Subcutaneous preadipocyte (primary cell): Measurements from ENCODE around the gene ARMC5. TPM values are rescaled to one million over a fixed set of nuclear protein-coding genes. Genes with fewer than 3 reads are reported as not detected.

Experiments
- total RNA-seq: library from RNA; depleted of rRNA; stranded (reverse); fragments of >200 nt; gene quantifications from 2 replicates; pipeline ENCODE4 v1.2.3, GENCODE V29; 2012

The ARMC5 gene, protein sequence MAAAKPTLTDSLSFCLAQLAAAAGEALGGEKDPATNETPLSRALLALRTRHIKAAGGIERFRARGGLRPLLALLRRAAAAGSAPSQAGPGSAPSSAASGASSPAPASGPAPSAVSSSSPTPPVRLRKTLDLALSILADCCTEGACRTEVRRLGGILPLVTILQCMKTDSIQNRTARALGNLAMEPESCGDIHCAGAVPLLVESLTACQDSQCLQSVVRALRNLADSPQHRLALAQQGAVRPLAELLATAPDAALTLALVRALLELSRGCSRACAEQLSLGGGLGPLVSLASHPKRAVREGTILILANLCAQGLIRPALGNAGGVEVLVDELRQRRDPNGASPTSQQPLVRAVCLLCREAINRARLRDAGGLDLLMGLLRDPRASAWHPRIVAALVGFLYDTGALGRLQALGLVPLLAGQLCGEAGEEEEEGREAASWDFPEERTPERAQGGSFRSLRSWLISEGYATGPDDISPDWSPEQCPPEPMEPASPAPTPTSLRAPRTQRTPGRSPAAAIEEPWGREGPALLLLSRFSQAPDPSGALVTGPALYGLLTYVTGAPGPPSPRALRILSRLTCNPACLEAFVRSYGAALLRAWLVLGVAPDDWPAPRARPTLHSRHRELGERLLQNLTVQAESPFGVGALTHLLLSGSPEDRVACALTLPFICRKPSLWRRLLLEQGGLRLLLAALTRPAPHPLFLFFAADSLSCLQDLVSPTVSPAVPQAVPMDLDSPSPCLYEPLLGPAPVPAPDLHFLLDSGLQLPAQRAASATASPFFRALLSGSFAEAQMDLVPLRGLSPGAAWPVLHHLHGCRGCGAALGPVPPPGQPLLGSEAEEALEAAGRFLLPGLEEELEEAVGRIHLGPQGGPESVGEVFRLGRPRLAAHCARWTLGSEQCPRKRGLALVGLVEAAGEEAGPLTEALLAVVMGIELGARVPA
- total RNA-seq, result 8.1 and 9.0 TPM in 2 replicates

DNA sequence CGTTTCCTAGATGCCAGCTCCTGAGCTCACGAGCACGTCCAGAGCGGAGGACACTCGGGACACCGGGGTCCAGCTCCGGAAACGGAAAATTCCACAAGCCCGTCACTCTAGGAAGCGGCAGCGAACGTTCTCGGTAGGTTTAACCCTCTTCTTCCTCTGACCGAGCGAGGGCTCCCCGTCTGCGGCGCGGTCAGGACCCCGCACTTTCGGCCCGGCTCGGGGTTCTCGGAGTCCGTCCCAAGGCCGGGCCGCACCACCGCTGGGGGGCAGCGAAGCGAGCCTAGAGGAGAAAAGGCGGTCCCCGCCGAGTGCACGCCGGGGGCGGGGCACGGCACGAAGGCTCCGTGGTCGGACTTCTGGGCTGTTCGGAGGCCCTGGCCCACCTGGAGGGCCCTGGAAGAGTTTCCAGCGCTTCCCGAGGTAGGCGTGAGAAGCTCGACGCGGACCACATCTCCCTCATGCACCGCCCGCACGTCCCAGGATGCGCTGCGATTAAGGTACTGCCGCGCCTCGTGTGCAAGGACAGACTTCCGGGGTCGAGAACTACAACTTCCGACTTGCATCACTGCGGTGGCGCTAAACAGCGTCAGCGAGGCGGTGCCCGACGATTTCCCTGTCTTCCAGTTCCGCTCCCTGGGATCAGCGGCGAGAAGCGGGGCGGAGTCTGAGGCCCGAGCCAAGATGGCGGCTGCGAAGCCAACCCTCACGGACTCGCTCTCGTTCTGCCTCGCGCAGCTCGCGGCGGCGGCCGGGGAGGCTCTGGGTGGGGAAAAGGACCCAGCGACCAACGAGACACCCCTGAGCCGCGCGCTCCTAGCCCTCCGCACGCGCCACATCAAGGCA, at the start of gene ARMC5:
Gene ARMC5, plus strand, starts transcription at position 658 of the 843 bp plus-strand sequence. Its CDS starts 24 bp downstream, at position 682.

DNA sequence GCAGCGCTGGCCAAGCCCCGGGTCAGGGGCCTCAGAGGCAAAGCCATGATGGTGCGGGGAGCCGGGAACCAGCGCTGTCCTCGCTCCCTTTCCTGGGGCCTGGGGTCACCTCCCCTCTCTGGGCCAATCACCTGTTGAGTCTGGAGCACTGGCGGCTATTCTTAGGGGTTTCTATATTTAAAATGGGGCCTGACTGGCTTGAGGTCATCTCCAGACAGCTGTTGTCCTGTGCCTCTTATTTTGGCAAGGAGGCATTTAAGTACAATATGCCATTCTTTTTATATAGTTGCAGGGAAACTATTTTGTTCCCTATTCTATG, 31.1 kb upstream of the ARMC5 start, which contains the start of gene COX6A2:
Gene COX6A2, minus strand, starts transcription at position 82 of the 319 bp plus-strand sequence. Its CDS starts 35 bp downstream, at position 47.

DNA sequence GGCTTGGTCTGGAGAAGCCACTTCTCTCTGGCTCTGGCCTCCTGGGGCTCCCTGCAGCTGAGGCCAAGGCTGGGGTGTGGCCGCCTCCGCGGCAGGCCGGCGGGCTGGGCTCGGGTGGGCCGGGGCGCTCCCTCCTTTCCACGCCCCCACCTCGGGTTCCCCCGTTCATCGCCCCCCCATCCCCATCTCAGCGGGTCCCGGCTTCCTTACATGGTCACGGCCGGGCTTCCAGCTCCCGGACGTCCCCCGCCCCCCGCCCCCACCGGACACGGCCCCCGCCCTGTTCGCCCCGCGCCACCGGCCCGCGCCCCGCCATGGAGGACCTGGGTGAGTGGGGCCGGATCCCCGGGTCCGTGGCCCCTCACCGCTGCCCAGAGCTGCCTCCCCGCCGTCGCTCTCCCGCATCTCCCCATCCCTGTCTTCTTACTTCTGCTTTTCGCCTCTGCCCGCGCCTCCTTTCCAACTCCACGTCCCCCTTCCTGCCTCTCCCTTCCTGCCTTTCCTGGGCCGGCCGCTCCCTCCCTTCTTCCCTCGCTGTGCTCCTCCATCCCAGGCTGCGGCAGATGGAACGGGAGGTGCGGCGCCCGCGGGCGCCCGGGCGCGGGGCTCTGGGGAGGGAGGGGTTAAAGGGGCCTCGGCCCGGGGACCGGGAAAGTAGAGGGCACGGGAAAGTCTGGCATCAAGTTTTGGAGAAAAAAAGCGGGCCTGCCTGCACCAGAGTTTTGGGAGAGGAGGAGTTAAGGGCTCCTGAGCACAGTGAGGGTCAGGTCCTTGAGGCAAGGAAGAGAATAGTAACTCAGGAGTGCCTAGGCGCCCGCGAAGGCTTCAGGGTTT, 12.8 kb downstream of the ARMC5 start, which contains the start of gene TGFB1I1:
Gene TGFB1I1, plus strand, starts transcription at position 278 of the 834 bp plus-strand sequence. Its CDS starts 37 bp downstream, at position 315.

DNA sequence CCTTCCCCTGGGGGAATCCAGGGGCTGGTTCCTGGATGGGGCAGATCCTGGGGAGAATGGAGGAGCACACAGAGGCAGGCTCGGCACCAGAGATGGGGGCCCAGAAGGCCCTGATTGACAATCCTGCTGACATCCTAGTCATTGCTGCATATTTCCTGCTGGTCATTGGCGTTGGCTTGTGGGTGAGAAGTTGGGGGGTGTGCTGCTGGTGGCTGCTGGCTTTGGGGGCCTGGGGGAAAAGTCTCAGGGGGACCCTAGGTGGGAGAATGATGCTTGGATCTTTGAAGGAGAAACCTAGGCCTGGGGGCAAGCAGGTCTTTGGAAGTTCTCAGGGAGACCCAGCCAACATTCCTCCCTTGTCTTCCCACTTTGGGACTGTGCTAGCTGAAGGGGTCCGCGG, 23.8 kb downstream of the ARMC5 start, which contains the start of gene SLC5A2:
Gene SLC5A2, plus strand, starts transcription at position 43 of the 400 bp plus-strand sequence. Its CDS starts 14 bp downstream, at position 57.

DNA sequence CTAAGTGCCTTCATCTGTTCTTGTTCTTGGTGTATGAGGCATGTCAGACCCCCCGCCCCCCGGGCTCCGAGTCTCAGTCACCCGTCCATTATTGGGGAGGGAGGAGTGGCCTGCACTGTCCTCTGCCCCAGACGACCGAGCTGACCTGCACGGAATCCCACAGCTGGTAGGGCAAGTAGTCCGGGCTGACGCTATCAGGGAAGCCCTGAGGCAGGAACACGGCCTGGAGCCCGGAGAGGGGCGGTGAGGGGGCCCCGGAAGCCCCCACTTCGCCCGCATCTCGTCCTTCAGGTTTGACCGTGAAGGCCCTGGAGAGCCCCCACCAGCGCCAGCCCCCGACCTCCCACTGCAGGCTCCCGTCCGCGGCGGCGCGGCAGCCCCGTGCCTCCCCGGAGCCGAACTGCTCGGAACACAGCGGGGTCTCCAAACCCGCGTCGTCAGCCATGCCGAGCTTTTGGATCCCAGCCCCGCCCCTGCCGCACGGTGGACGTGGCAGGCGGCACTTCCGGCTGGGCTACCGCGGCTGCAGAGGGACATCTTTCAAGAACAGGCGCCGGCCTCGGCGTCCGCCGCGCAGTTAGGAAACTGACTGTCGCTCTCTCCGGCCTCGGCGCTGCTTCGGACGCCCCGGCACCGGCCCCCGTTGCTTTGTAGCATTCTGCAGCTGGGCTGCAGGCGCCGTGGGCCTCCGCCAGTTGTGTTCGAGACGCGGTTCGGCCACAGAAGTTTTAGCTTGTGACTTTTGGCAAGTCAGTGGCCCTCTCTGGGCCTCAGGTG, 48.8 kb downstream of the ARMC5 start, which contains the start of gene RUSF1:
Gene RUSF1, minus strand, starts transcription at position 463 of the 777 bp plus-strand sequence. Its CDS starts 18 bp downstream, at position 445.

Other genes with a start within 250 kb of the ARMC5 start
- under 0.01 TPM in 1 of 2 replicates, not detected in the other for gene TRIM72, start 245.4 kb upstream of the ARMC5 start, total RNA-seq
- gene PYDC1, start 242.4 kb upstream of the ARMC5 start, total RNA-seq, result not detected in 2 replicates
- not detected in 2 replicates for gene ITGAM, start 199.5 kb upstream of the ARMC5 start, total RNA-seq
- 1.8 and 4.1 TPM in 2 replicates for gene ITGAX, start 104.3 kb upstream of the ARMC5 start, total RNA-seq
- gene ITGAD, start 66.2 kb upstream of the ARMC5 start, total RNA-seq, result under 0.01 TPM in 1 of 2 replicates, not detected in the other
- gene COX6A2, start 31.1 kb upstream of the ARMC5 start, total RNA-seq, result not detected in 2 replicates
- 0.37 and 0.39 TPM in 2 replicates for gene ZNF843, start 16.7 kb upstream of the ARMC5 start, total RNA-seq
- 35.0 and 37.5 TPM in 2 replicates for gene TGFB1I1, start 12.7 kb downstream of the ARMC5 start, total RNA-seq
- not detected in 2 replicates for gene SLC5A2, start 23.6 kb downstream of the ARMC5 start, total RNA-seq
- gene RUSF1, start 48.9 kb downstream of the ARMC5 start, total RNA-seq, result 38.6 and 61.0 TPM in 2 replicates
- gene AHSP, start 68.4 kb downstream of the ARMC5 start, total RNA-seq, result not detected in 2 replicates